ENCODE results near the gene PRELID2.
"Not testable (repeated sequence)": the region's sequence is repeated elsewhere in the genome, so short reads cannot be mapped to it uniquely, and the experiment has no call there.

PRELID2 gene

GRCh38 chr5:145737578-145737977 is 97.6 kb downstream of the PRELID2 start:
- DNase-seq = no peak

- DNase-seq = not testable (repeated sequence)
These were observed 105.2 kb downstream of the PRELID2 start for GRCh38 chr5:145729956-145730355.

GRCh38 chr5:145723516-145723915 is 111.6 kb downstream of the PRELID2 start:
- DNase-seq = no peak

- no peak for DNase-seq
These were observed 116.2 kb downstream of the PRELID2 start for GRCh38 chr5:145718956-145719355.

- DNase-seq = no peak
These were observed 119.7 kb downstream of the PRELID2 start for GRCh38 chr5:145715412-145715811.

GRCh38 chr5:145712245-145712644 is 122.9 kb downstream of the PRELID2 start:
- no peak for DNase-seq

GRCh38 chr5:145711417-145711816 is 123.7 kb downstream of the PRELID2 start:
- no peak for DNase-seq

All from OCI-M1 (cell line).